ENCODE data around the gene EGLN2.

GRCh38 chr19:40776932-40777644 is 21.9 kb upstream of the EGLN2 start:
- TF ChIP-seq CTCF (IDR thresholded peaks at IDR 0.05) (no peak), ZFX (IDR thresholded peaks at IDR 0.05; ENCODE audit: borderline replicate concordance) (no peak)
